GM12878 (cell line): ENCODE data around the gene PLXNC1. TPM values are rescaled to one million over a fixed set of nuclear protein-coding genes. Genes with fewer than 3 reads are reported as not detected.

Source experiments
- ATAC-seq: fragments of 200-7000 bp; cut with Tn5 transposase; 3 replicates; pipeline ENCODE4 v1.9.1; 2020; ENCODE audit warnings: mild to moderate bottlenecking, moderate library complexity
- BruUV-seq: library from RNA; stranded (reverse); fragments of 400-500 nt; replicated peaks from 2 replicates; lab custom pipeline; 2021; lab: Mats Ljungman, UMichigan
- CTCF ChIA-PET: fragments of 300-600 bp; sonication (Branson Sonifier 250); formaldehyde crosslinking; extraction: SDS; loops from one replicate; lab custom pipeline; 2021; ENCODE audit warnings: inconsistent platforms; lab: Yijun Ruan, JAX
- POLR2A ChIA-PET: fragments of 350-600 bp; formaldehyde crosslinking; extraction: SDS; loops from one replicate; lab custom pipeline; 2021; ENCODE audit warnings: inconsistent platforms; lab: Charles Lee
- RAD21 ChIA-PET: fragments of 300-600 bp; sonication (Branson Sonifier 250); formaldehyde crosslinking; loops from one replicate; lab custom pipeline; 2023; ENCODE audit warnings: antibody characterized with exemption; ENCODE audit not compliant: unreplicated experiment; lab: Charles Lee
- SMC1A ChIA-PET: fragments of 300-600 bp; sonication (Branson Sonifier 250); formaldehyde crosslinking; loops from one replicate; lab custom pipeline; 2023; ENCODE audit not compliant: unreplicated experiment, uncharacterized antibody; lab: Charles Lee
- DNase-seq: peaks from one replicate; pipeline ENCODE4 v3.0.0-alpha.2; 2011; ENCODE audit warnings: low read depth, low spot score
- FAIRE-seq: peaks from 3 replicates; lab custom pipeline; 2011; peaks lifted over from hg19 to GRCh38; lab: Jason Lieb, UNC
- H2AFZ ChIP-seq: 2 replicates; pipeline ENCODE4 v1.6.0; 2011; ENCODE audit warnings: low read depth, low read length, control low read depth; ENCODE audit not compliant: control insufficient read depth
- H3K27ac ChIP-seq: 2 replicates; pipeline ENCODE4 v1.5.1; 2011; ENCODE audit warnings: control low read depth; ENCODE audit not compliant: control insufficient read depth, insufficient read depth
- H3K27me3 ChIP-seq, 2 experiments: replicated peaks in 1 of 2; 2 replicates each; pipeline versions ENCODE4 v1.6.0 to v1.6.1; 2011; ENCODE audit warnings: low read length in 1 of 2; ENCODE audit not compliant: control insufficient read depth in 2 of 2, insufficient read depth in 2 of 2
- H3K36me3 ChIP-seq, 2 experiments: 2 replicates each; pipeline ENCODE4 v1.5.1; 2011; ENCODE audit warnings: low read length in 1 of 2; ENCODE audit not compliant: control insufficient read depth in 2 of 2, insufficient read depth in 2 of 2
- H3K4me1 ChIP-seq: 2 replicates; pipeline ENCODE4 v1.6.1; 2011; ENCODE audit warnings: mild to moderate bottlenecking, low read length, moderate library complexity, mixed read lengths; ENCODE audit not compliant: control insufficient read depth, insufficient read depth
- H3K4me2 ChIP-seq: 2 replicates; pipeline ENCODE4 v1.6.0; 2011; ENCODE audit warnings: control low read depth; ENCODE audit not compliant: control insufficient read depth, insufficient read depth
- H3K4me3 ChIP-seq: fragments of 200-600 bp; sonication (generic); 2 replicates; pipeline ENCODE4 v1.5.1; 2016
- H3K79me2 ChIP-seq: 2 replicates; pipeline ENCODE4 v1.6.0; 2011; ENCODE audit warnings: low read length; ENCODE audit not compliant: control insufficient read depth, insufficient read depth
- H3K9ac ChIP-seq: 2 replicates; pipeline ENCODE4 v1.8.0; 2011; ENCODE audit warnings: low read length, control low read depth, mixed read lengths; ENCODE audit not compliant: control insufficient read depth, insufficient read depth
- H3K9me3 ChIP-seq: replicated peaks from 3 replicates; pipeline ENCODE4 v1.5.1; 2011; ENCODE audit warnings: mild to moderate bottlenecking, low read length; ENCODE audit not compliant: control insufficient read depth, insufficient read depth
- H4K20me1 ChIP-seq: 2 replicates; pipeline ENCODE4 v1.6.0; 2011; ENCODE audit not compliant: control insufficient read depth, insufficient read depth
- ASH2L ChIP-seq: fragments of 300-600, 200-600 bp; sonication (generic); IDR thresholded peaks from 2 replicates; pipeline ENCODE4 v1.6.1; 2017; ENCODE audit warnings: low read depth, mild to moderate bottlenecking, borderline replicate concordance
- ATF7 ChIP-seq: fragments of 450-650 bp; IDR thresholded peaks from 2 replicates; pipeline ENCODE4 v1.6.1; 2016; ENCODE audit warnings: low read depth, mild to moderate bottlenecking
- EED ChIP-seq: sonication (generic); IDR thresholded peaks from 2 replicates; pipeline ENCODE4 v1.6.1; 2016; ENCODE audit warnings: antibody characterized with exemption, low read depth
- JUND ChIP-seq: IDR thresholded peaks from 2 replicates; pipeline ENCODE4 v1.6.1; 2012; ENCODE audit warnings: low read depth, mild to moderate bottlenecking, low read length, improper control_type of control experiment, moderate library complexity
- MEF2B ChIP-seq: fragments of 450-650 bp; IDR thresholded peaks from 2 replicates; pipeline ENCODE4 v1.6.1; 2018; ENCODE audit warnings: mild to moderate bottlenecking, moderate library complexity; ENCODE audit not compliant: partially characterized antibody, poor library complexity, severe bottlenecking
- RAD51 ChIP-seq: fragments of 450-650 bp; IDR thresholded peaks from 2 replicates; pipeline ENCODE4 v1.6.1; 2016; ENCODE audit warnings: moderate library complexity, mild to moderate bottlenecking, inconsistent platforms
- WGBS: methylation state at CpG from one replicate; pipeline ENCODE4 v1.1.6; 2016; ENCODE audit warnings: low lambda C conversion rate; ENCODE audit not compliant: insufficient replicate concordance, insufficient coverage; ENCODE audit errors: missing lambda C conversion rate; 5-methylcytosine and 5-hydroxymethylcytosine counted together
- in situ Hi-C: fragments of 300-500 bp; cut with MboI; formaldehyde crosslinking; loops from 9 replicates; pipeline ENCODE4 v1.14.3; 2018; ENCODE audit warnings: mixed read lengths
- intact Hi-C: fragments of 100-400 bp; cut with micrococcal nuclease; formaldehyde crosslinking; loops from one replicate; pipeline ENCODE4 v1.14.2; 2022; ENCODE audit not compliant: unreplicated experiment
- polyA plus RNA-seq, 11 experiments: library from polyadenylated mRNA; depleted of rRNA in 4 of 11; unstranded in 6 of 11; stranded (reverse) in 5 of 11; fragments of >200 nt; fragmentation: Nextera tagmentation in 4 of 11; fragmentation: Illumina TruSeq in 1 of 11; extraction: Ambion mirVana in 4 of 11; extraction: Trizol in 1 of 11; gene quantifications; 1 replicate in 1 of 11; 2 replicates in 10 of 11; pipeline versions ENCODE4 v1.2.1 to v1.2.3, GENCODE V29; 2011 to 2016; ENCODE audit warnings: inconsistent platforms in 2 of 11, missing spikeins in 2 of 11, low read depth in 1 of 11
- total RNA-seq, 4 experiments: library from RNA; depleted of rRNA in 3 of 4; stranded (reverse); fragments of >200 nt in 3 of 4; fragmentation: Illumina TruSeq in 1 of 4; extraction: Trizol in 1 of 4; gene quantifications; 2 replicates each; pipeline versions ENCODE4 v1.2.1 to v1.2.3, GENCODE V29; 2013 to 2021
- TF ChIP-seq, protein P1 (sequence below): IDR thresholded peaks from 2 replicates; pipeline ENCODE4 v1.6.1; 2011; ENCODE audit warnings: borderline replicate concordance, low read depth, mild to moderate bottlenecking, moderate library complexity, low read length; ENCODE audit not compliant: insufficient read depth, poor library complexity, severe bottlenecking
- TF ChIP-seq, protein P2 (sequence below): IDR thresholded peaks from 2 replicates; pipeline ENCODE4 v1.6.1; 2012; ENCODE audit warnings: low read length, inconsistent platforms
- TF ChIP-seq, protein P3 (sequence below): IDR thresholded peaks from 2 replicates; pipeline ENCODE4 v1.6.1; 2012; ENCODE audit warnings: low read depth, low read length, improper control_type of control experiment
- TF ChIP-seq, protein P4 (sequence below): fragments of 450-650 bp; IDR thresholded peaks from 2 replicates; pipeline ENCODE4 v1.6.1; 2018; ENCODE audit warnings: borderline replicate concordance, mild to moderate bottlenecking; ENCODE audit not compliant: partially characterized antibody
- TF ChIP-seq, protein P5 (sequence below), 3 experiments: IDR thresholded peaks in 2 of 3; conservative IDR thresholded peaks in 1 of 3; 2 replicates each; pipeline ENCODE4 v1.5.1; 2011; ENCODE audit warnings: low read depth in 3 of 3, low read length in 3 of 3, mild to moderate bottlenecking in 3 of 3, control low read depth in 2 of 3, moderate library complexity in 2 of 3, inconsistent platforms in 1 of 3, mixed read lengths in 1 of 3; ENCODE audit not compliant: control insufficient read depth in 2 of 3, insufficient read depth in 1 of 3; ENCODE audit errors: extremely low read depth in 1 of 3

PLXNC1 gene
- total and polyA plus RNA-seq, 10 of the 15 experiments (the other 5 are each of a cell fraction or from before 2014, with no cell fraction given), result 5.2 to 41.2 (median 24.6) TPM

DNA sequence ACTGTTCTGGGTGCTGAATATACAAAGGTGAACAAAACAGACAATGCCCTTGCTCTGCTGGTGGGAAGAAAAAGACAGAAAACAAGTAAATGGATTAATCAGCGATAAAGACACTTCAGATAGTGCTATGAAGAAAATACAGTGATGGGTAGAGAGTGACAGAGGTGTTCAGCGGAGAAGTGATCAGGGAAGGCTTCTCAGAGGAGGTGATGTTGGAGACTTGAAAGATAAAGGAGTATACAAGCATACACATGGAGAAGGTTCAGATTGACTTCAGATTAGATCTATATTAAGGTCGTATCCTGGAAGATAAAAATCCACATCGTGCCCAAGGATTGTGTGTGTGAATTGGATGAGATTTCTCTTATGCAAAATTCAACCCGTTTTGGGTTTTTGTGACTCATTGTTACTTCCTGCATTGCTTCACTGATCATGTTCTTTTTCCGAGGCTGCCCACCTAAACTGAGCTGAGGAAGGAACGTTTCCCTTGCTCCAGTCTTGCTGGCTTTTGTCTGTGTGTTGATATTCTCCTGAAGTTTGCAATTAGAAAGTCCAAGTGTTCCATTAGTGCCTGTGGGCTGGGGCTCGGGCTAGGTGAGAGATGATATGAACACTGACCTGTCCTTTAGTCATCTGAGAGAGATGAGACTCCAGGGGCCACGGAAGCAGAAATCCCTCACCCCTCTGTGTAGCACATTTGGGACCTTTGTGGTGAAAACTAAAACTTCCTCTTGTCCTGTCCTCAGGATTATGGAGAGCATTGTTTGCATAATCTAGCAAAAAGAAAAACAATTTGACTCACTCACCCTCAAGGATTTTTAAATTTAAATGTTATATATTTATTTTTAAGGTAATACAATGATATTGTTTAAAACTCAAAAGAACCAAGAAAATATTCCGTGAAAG is 27.6 kb downstream of the PLXNC1 start:
- ChIA-PET RAD21 (interaction anchor here (1.4 to 8.2 kb wide), 4 partner anchors 19 to 48 kb away, joined by 3 to 107 read pairs (median 58); no protein-coding TSS in a partner anchor), CTCF (interaction anchor here (1.1 to 5.4 kb wide), 5 partner anchors 12 to 43 kb away, joined by 3 to 27 read pairs (median 11); no protein-coding TSS in a partner anchor), SMC1A (interaction anchor here (0.8 to 16.3 kb wide), 11 partner anchors 12 to 94 kb away, joined by 3 to 367 read pairs (median 5); partner anchors contain the start of gene PLXNC1), POLR2A (interaction anchor here (0.7 to 5.3 kb wide), 6 partner anchors 10 to 32 kb away, joined by 3 to 41 read pairs (median 4); no protein-coding TSS in a partner anchor)
- intact Hi-C loops, result loop anchor here (2.0 kb wide), 1 partner anchor 29 kb away; no protein-coding TSS in a partner anchor
- H3K9ac ChIP-seq, result peak overlapping the region; percentile 60; the same call in 1 of the 2 replicates
- H3K9me3 ChIP-seq, result peaks cover 8% of the 10 kb centered on the region
- peak overlapping the region; percentile 92 for H3K27ac ChIP-seq
- ATAC-seq (peak; percentile 40), FAIRE-seq (peak; percentile 65), DNase-seq (no peak)
- H3K79me2 ChIP-seq, result peaks cover 8% of the 10 kb centered on the region
- no TSS peak for BruUV-seq
- peaks cover 50% of the 10 kb centered on the region for H3K4me1 ChIP-seq
- in situ Hi-C loops, result no loop called here
- H3K4me2 ChIP-seq, result peak overlapping the region; percentile 75
- H3K4me3 ChIP-seq, result peak overlapping the region; percentile 38; the same call in 1 of the 2 replicates
- no peaks in the 10 kb centered on the region for H3K27me3 ChIP-seq
- 9% methylated on average over 10 of the region's 10 CpGs for WGBS
- no peaks in the 10 kb centered on the region for H4K20me1 ChIP-seq
- H3K36me3 ChIP-seq, result peaks cover 0 to 10% of the 10 kb centered on the region in 2 experiments; a peak in 2 of 4 replicates
- peak overlapping the region; percentile 6; the same call in 1 of the 2 replicates for H2AFZ ChIP-seq
- TF ChIP-seq MEF2B, result peak; percentile 29
- TF ChIP-seq ASH2L, result no peak
- no peak for TF ChIP-seq RAD51
- TF ChIP-seq, protein P1, sequence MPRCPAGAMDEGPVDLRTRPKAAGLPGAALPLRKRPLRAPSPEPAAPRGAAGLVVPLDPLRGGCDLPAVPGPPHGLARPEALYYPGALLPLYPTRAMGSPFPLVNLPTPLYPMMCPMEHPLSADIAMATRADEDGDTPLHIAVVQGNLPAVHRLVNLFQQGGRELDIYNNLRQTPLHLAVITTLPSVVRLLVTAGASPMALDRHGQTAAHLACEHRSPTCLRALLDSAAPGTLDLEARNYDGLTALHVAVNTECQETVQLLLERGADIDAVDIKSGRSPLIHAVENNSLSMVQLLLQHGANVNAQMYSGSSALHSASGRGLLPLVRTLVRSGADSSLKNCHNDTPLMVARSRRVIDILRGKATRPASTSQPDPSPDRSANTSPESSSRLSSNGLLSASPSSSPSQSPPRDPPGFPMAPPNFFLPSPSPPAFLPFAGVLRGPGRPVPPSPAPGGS, result no peak
- TF ChIP-seq, protein P2, sequence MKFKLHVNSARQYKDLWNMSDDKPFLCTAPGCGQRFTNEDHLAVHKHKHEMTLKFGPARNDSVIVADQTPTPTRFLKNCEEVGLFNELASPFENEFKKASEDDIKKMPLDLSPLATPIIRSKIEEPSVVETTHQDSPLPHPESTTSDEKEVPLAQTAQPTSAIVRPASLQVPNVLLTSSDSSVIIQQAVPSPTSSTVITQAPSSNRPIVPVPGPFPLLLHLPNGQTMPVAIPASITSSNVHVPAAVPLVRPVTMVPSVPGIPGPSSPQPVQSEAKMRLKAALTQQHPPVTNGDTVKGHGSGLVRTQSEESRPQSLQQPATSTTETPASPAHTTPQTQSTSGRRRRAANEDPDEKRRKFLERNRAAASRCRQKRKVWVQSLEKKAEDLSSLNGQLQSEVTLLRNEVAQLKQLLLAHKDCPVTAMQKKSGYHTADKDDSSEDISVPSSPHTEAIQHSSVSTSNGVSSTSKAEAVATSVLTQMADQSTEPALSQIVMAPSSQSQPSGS, result peak; percentile 67; the same call in 1 of the 2 replicates
- TF ChIP-seq EED, result peak; percentile 90
- no peak for TF ChIP-seq JUND
- TF ChIP-seq ATF7, result 0 out of 2 replicates have a peak, but pooled peaks have one; percentile 24
- TF ChIP-seq, protein P3, sequence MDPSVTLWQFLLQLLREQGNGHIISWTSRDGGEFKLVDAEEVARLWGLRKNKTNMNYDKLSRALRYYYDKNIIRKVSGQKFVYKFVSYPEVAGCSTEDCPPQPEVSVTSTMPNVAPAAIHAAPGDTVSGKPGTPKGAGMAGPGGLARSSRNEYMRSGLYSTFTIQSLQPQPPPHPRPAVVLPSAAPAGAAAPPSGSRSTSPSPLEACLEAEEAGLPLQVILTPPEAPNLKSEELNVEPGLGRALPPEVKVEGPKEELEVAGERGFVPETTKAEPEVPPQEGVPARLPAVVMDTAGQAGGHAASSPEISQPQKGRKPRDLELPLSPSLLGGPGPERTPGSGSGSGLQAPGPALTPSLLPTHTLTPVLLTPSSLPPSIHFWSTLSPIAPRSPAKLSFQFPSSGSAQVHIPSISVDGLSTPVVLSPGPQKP, result no peak
- TF ChIP-seq, protein P4, sequence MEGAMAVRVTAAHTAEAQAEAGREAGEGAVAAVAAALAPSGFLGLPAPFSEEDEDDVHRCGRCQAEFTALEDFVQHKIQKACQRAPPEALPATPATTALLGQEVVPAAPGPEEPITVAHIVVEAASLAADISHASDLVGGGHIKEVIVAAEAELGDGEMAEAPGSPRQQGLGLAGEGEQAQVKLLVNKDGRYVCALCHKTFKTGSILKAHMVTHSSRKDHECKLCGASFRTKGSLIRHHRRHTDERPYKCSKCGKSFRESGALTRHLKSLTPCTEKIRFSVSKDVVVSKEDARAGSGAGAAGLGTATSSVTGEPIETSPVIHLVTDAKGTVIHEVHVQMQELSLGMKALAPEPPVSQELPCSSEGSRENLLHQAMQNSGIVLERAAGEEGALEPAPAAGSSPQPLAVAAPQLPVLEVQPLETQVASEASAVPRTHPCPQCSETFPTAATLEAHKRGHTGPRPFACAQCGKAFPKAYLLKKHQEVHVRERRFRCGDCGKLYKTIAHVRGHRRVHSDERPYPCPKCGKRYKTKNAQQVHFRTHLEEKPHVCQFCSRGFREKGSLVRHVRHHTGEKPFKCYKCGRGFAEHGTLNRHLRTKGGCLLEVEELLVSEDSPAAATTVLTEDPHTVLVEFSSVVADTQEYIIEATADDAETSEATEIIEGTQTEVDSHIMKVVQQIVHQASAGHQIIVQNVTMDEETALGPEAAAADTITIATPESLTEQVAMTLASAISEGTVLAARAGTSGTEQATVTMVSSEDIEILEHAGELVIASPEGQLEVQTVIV, result no peak
- TF ChIP-seq, protein P5, sequence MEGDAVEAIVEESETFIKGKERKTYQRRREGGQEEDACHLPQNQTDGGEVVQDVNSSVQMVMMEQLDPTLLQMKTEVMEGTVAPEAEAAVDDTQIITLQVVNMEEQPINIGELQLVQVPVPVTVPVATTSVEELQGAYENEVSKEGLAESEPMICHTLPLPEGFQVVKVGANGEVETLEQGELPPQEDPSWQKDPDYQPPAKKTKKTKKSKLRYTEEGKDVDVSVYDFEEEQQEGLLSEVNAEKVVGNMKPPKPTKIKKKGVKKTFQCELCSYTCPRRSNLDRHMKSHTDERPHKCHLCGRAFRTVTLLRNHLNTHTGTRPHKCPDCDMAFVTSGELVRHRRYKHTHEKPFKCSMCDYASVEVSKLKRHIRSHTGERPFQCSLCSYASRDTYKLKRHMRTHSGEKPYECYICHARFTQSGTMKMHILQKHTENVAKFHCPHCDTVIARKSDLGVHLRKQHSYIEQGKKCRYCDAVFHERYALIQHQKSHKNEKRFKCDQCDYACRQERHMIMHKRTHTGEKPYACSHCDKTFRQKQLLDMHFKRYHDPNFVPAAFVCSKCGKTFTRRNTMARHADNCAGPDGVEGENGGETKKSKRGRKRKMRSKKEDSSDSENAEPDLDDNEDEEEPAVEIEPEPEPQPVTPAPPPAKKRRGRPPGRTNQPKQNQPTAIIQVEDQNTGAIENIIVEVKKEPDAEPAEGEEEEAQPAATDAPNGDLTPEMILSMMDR (IDR thresholded peaks at IDR 0.05 in 2 of 3, conservative IDR thresholded peaks at IDR 0.05 in 1 of 3; ENCODE audit: control insufficient read depth in 2 of 3, extremely low read depth in 1 of 3, insufficient read depth in 1 of 3, low read depth in 3 of 3, low read length in 3 of 3), result no peak
